T-cell (primary cell): ENCODE data around the gene TPH2. TPM values are rescaled to one million over a fixed set of nuclear protein-coding genes. Genes with fewer than 3 reads are reported as not detected.

ENCODE experiments used
- ATAC-seq, 4 experiments: fragments of 200-7000 bp in 3 of 4; fragments of 150-1000 bp in 1 of 4; cut with Tn5 transposase; replicated peaks in 1 of 4; 1 replicate in 3 of 4; 2 replicates in 1 of 4; pipeline ENCODE4 v1.10.0; 2021; ENCODE audit warnings: moderate library complexity in 3 of 4, mild to moderate bottlenecking in 2 of 4, moderate number of reproducible peaks in 1 of 4
- CTCF ChIA-PET, 2 donors: fragments of 300-600 bp; sonication (Branson Sonifier 250); formaldehyde crosslinking; loops; one replicate each; lab custom pipeline; 2022; ENCODE audit warnings: antibody characterized with exemption in 2 of 2; lab: Charles Lee
- POLR2A ChIA-PET, 2 donors: fragments of 300-600 bp; sonication (Branson Sonifier 250); formaldehyde crosslinking; loops; one replicate each; lab custom pipeline; 2022; ENCODE audit warnings: antibody characterized with exemption in 2 of 2; lab: Charles Lee
- DNase-seq, 35 experiments: peaks; one replicate each; pipeline versions ENCODE4 v3.0.0 to v3.0.0-alpha.2; 2013 to 2023
- H3K27ac ChIP-seq: one replicate; pipeline ENCODE4 v1.5.1; 2013; ENCODE audit warnings: low read length
- H3K27me3 ChIP-seq, 2 experiments: replicated peaks in 1 of 2; 1 replicate in 1 of 2; 2 replicates in 1 of 2; pipeline versions ENCODE4 v1.6.1 to v1.7.0; 2013; ENCODE audit warnings: low read length in 1 of 2, mixed read lengths in 1 of 2; ENCODE audit not compliant: control insufficient read depth in 2 of 2, insufficient read depth in 2 of 2; ENCODE audit errors: extremely low read depth in 1 of 2
- H3K36me3 ChIP-seq, 2 donors: 1 replicate in 1 of 2; 2 replicates in 1 of 2; pipeline versions ENCODE4 v1.6.1 to v1.7.0; 2013; ENCODE audit warnings: low read length in 1 of 2; ENCODE audit not compliant: control insufficient read depth in 2 of 2, insufficient read depth in 1 of 2; ENCODE audit errors: extremely low read depth in 1 of 2
- H3K4me1 ChIP-seq, 2 experiments: 1 replicate in 1 of 2; 2 replicates in 1 of 2; pipeline versions ENCODE4 v1.6.1 to v1.7.0; 2013; ENCODE audit warnings: low read length in 2 of 2, mixed read lengths in 1 of 2; ENCODE audit not compliant: insufficient read depth in 2 of 2, control insufficient read depth in 1 of 2; ENCODE audit errors: extremely low read depth in 1 of 2
- H3K4me3 ChIP-seq, 2 donors: 1 replicate in 1 of 2; 2 replicates in 1 of 2; pipeline versions ENCODE4 v1.5.1 to v1.7.0; 2013; ENCODE audit warnings: mild to moderate bottlenecking in 2 of 2, low read length in 1 of 2, moderate library complexity in 1 of 2; ENCODE audit not compliant: control insufficient read depth in 1 of 2; ENCODE audit errors: extremely low read depth in 1 of 2
- H3K9me3 ChIP-seq: 2 replicates; pipeline ENCODE4 v1.7.0; 2013
- H3K27ac Mint-ChIP-seq, 2 donors: one replicate each; pipeline ENCODE4 v1.8.0; 2020 to 2021; ENCODE audit warnings: mild to moderate bottlenecking in 2 of 2, mixed read lengths in 2 of 2
- H3K27me3 Mint-ChIP-seq, 2 donors: one replicate each; pipeline ENCODE4 v1.8.0; 2021 to 2022; ENCODE audit warnings: mixed read lengths in 2 of 2
- H3K36me3 Mint-ChIP-seq: one replicate; pipeline ENCODE4 v1.8.0; 2021; ENCODE audit warnings: mixed read lengths
- H3K4me1 Mint-ChIP-seq, 3 donors: one replicate each; pipeline ENCODE4 v1.8.0; 2020 to 2022; ENCODE audit warnings: mixed read lengths in 3 of 3, mild to moderate bottlenecking in 1 of 3
- H3K4me3 Mint-ChIP-seq, 3 donors: one replicate each; pipeline ENCODE4 v1.8.0; 2020 to 2022; ENCODE audit warnings: mild to moderate bottlenecking in 3 of 3, mixed read lengths in 3 of 3, moderate library complexity in 3 of 3
- H3K9me3 Mint-ChIP-seq, 3 donors: one replicate each; pipeline ENCODE4 v1.8.0; 2020 to 2022; ENCODE audit warnings: mixed read lengths in 3 of 3
- WGBS: methylation state at CpG from one replicate; pipeline ENCODE4 v1.1.5; 2013; ENCODE audit warnings: missing lambda C conversion rate; ENCODE audit not compliant: insufficient coverage; 5-methylcytosine and 5-hydroxymethylcytosine counted together
- total RNA-seq, 35 experiments: library from RNA in 6 of 35; stranded (reverse) in 6 of 35; fragments of 120-200 nt in 1 of 35; gene quantifications; one replicate each; pipeline versions ENCODE4 v1.2.1 to v1.2.4 and lab custom pipeline; 2013 to 2026

The TPH2 gene
- total RNA-seq, 5 donors from 2014 or later (not counting 1 experiment from before 2014, with no cell fraction given), result 0.15 to 0.23 TPM; not detected in 3

DNA sequence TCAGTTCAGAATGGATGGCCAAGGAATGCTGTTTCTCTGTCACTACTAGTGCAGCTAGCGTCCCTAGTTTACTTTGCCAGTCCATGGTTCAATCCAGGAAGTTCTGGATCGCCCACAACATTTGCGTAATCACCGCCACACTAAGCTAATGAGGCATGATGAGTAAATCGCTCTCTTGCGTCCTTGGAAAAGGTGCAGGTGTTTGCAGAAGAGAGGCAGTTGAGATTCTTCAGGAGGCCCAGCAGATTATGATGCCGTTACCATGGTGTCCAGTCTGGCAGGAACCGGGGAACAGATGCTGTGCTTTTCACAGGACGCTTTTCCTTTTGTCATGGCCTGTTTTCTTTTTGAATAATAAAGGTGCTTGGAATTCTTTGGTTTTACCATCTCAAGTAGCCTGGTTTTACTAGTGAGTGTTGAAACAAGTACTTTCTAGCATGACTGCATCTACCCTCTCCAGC is 9.0 kb downstream of the TPH2 start:
- Mint-ChIP-seq H3K4me3 (no peak overlapping the region), H3K9me3 (no peaks in the 10 kb centered on the region), H3K27ac (no peak overlapping the region), H3K36me3 (no peaks in the 10 kb centered on the region), H3K4me1 (no peaks in the 10 kb centered on the region), H3K27me3 (peaks cover 22 to 39% of the 10 kb centered on the region in 2 donors)
- no peaks in the 10 kb centered on the region for H3K36me3 ChIP-seq
- H3K4me3 ChIP-seq, result no peak overlapping the region
- DNase-seq (no peak), ATAC-seq (no peak)
- no peaks in the 10 kb centered on the region for H3K4me1 ChIP-seq
- ChIA-PET POLR2A (no interaction called here), CTCF (no interaction called here)
- H3K27me3 ChIP-seq, result peaks cover 3 to 6% of the 10 kb centered on the region in 2 experiments
- H3K9me3 ChIP-seq, result no peaks in the 10 kb centered on the region
- WGBS, result 19% methylated on average over 9 of the region's 9 CpGs
- H3K27ac ChIP-seq, result no peak overlapping the region

DNA sequence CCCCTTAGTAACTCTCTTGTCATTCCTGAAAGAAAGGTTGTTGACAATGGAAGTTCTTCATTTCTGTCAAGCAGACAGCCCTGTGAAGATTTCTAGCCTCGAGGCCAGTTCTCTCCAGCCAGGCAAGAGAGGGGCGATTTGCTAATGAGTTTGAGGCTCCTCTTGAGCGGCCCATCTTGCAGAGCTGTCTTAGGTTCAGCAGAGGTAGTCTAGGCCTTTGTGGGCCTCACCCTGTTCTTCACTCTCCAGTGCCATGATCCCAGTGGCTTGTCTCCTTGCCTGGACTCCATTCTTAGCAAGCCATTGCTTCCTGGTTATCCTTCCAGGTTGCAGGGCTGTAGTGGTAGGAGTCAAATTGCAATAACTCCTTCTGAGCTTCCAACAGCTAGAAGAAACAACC is 9.7 kb downstream of the TPH2 start:
- ChIA-PET CTCF (no interaction called here), POLR2A (no interaction called here)
- Mint-ChIP-seq H3K4me1 (no peaks in the 10 kb centered on the region), H3K4me3 (no peak overlapping the region), H3K27me3 (peaks cover 25 to 37% of the 10 kb centered on the region in 2 donors), H3K27ac (no peak overlapping the region), H3K9me3 (no peaks in the 10 kb centered on the region), H3K36me3 (no peaks in the 10 kb centered on the region)
- WGBS, result 61% methylated on average over 3 of the region's 3 CpGs
- no peak for DNase-seq
- H3K36me3 ChIP-seq, result no peaks in the 10 kb centered on the region
- H3K9me3 ChIP-seq, result no peaks in the 10 kb centered on the region
- peaks cover 3 to 6% of the 10 kb centered on the region in 2 experiments for H3K27me3 ChIP-seq
- no peak overlapping the region for H3K27ac ChIP-seq
- H3K4me3 ChIP-seq, result no peak overlapping the region
- ATAC-seq, result no peak
- H3K4me1 ChIP-seq, result no peaks in the 10 kb centered on the region

DNA sequence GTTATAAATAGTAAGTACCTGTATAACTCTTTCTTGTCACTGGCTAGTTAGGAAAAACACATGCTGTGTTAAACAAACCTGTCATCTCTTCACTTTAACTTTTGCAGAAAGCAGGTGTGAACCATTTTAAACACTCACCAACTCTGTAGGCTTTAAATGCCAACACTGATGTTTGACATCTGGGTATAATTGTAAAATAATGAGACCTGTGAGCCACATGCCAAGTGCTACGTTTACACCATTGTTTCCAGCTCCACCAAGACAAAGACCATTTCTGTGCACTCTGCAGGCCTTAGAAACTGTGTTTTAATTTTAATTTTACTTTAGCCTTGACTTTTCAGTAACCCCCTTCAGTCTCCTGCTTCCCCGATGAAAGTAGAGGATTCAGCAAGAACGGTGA is 11.0 kb downstream of the TPH2 start:
- ChIA-PET POLR2A (no interaction called here), CTCF (no interaction called here)
- no peaks in the 10 kb centered on the region for H3K9me3 Mint-ChIP-seq
- peaks cover 21 to 32% of the 10 kb centered on the region in 2 donors for H3K27me3 Mint-ChIP-seq
- no peak overlapping the region for H3K27ac Mint-ChIP-seq
- H3K4me1 ChIP-seq, result no peaks in the 10 kb centered on the region
- no peak overlapping the region for H3K4me3 Mint-ChIP-seq
- no peaks in the 10 kb centered on the region for H3K36me3 ChIP-seq
- H3K9me3 ChIP-seq, result no peaks in the 10 kb centered on the region
- H3K27ac ChIP-seq, result no peak overlapping the region
- WGBS, result no CpG with 5 or more reads among the region's 3 CpGs
- H3K36me3 Mint-ChIP-seq, result no peaks in the 10 kb centered on the region
- ATAC-seq (no peak), DNase-seq (no peak)
- no peak overlapping the region for H3K4me3 ChIP-seq
- no peaks in the 10 kb centered on the region for H3K4me1 Mint-ChIP-seq
- peaks cover 3 to 6% of the 10 kb centered on the region in 2 experiments for H3K27me3 ChIP-seq

DNA sequence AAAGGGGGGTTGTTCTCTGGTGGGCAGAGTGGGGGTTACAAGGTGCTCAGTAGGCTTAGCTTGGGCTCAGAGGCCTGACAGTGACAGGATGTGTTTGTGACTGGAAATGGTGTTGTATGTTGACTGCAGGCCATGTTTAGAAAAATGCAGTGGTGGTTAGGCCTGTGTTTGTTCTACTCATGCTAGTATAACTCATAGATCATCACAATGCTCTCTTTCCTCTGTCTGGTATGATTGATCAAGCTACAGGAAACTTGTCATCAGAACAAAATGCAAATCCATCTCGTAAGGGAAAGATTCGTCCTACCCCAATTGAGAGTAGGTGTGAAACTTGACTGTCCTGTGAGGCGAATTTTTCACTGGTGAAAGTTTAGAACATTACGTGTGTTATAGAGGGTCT is 11.8 kb downstream of the TPH2 start:
- H3K27ac Mint-ChIP-seq, result no peak overlapping the region
- no peak overlapping the region for H3K4me3 Mint-ChIP-seq
- DNase-seq (no peak), ATAC-seq (no peak)
- no peaks in the 10 kb centered on the region for H3K4me1 Mint-ChIP-seq
- Histone ChIP-seq H3K4me3 (no peak overlapping the region), H3K9me3 (no peaks in the 10 kb centered on the region), H3K27me3 (peaks cover 3 to 6% of the 10 kb centered on the region in 2 experiments), H3K4me1 (no peaks in the 10 kb centered on the region), H3K27ac (no peak overlapping the region), H3K36me3 (no peaks in the 10 kb centered on the region)
- WGBS, result 70% methylated on average over 2 of the region's 4 CpGs
- ChIA-PET CTCF (no interaction called here), POLR2A (no interaction called here)
- H3K27me3 Mint-ChIP-seq, result peaks cover 18 to 24% of the 10 kb centered on the region in 2 donors
- no peaks in the 10 kb centered on the region for H3K9me3 Mint-ChIP-seq
- no peaks in the 10 kb centered on the region for H3K36me3 Mint-ChIP-seq

DNA sequence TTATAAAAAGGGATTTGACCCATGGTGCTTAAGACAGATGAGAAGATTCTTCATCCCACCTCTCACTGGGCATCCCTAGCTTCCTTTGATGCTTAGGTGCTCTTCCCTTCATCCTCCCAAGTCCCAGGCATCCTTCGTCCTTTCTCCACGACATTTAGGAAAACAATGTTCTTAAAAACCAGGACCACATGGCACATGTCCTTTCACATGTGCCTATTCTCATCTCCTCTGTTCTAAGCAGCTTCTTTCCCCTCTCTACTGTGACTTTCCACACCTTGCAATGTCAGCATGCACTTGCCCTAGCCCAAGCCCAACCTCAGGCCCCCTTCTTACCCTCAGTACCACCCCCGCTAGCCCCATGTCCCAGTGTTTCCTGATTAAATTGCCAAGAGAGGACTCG is 12.2 kb downstream of the TPH2 start:
- Histone ChIP-seq H3K36me3 (no peaks in the 10 kb centered on the region), H3K9me3 (no peaks in the 10 kb centered on the region), H3K4me1 (no peaks in the 10 kb centered on the region), H3K27me3 (peaks cover 2 to 6% of the 10 kb centered on the region in 2 experiments), H3K4me3 (no peak overlapping the region), H3K27ac (no peak overlapping the region)
- Mint-ChIP-seq H3K36me3 (no peaks in the 10 kb centered on the region), H3K27ac (no peak overlapping the region), H3K4me1 (no peaks in the 10 kb centered on the region), H3K9me3 (no peaks in the 10 kb centered on the region), H3K27me3 (peaks cover 18 to 23% of the 10 kb centered on the region in 2 donors), H3K4me3 (no peak overlapping the region)
- 100% methylated on average over 2 of the region's 4 CpGs for WGBS
- POLR2A ChIA-PET, result no interaction called here
- CTCF ChIA-PET, result no interaction called here
- DNase-seq (no peak), ATAC-seq (no peak)

DNA sequence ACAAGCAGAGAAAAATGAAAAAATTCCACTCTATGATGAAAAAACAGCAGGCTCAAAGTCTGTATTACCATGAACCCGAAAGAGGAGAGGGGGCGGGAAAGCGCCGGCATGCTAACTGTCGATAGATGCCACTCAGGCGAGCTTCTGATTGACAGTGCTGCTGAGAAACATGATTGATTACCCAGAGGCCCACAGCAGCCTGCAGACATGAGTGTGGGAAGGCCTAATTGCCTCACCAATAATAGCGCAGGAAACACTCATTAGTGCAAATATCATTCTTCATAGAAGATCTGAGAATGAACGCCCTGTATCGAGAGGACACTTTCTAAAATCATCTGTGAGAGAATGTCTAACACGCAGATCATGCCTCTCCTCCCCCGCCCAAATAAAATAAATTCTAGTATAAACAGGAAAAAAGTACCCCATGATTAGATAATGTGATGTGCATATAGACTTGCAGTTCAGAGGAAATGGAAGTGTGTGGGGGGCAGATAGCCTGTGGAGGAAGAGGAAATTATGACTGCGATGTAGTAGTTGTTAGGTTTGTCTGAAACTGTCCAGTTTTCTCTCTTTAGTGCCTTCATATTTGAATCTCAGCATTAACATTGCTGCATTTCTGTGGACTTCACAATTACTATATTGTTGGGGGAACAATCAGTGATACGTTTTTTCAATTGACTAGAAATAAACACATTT is 15.6 kb downstream of the TPH2 start:
- Histone ChIP-seq H3K36me3 (no peaks in the 10 kb centered on the region), H3K27ac (no peak overlapping the region), H3K4me1 (no peaks in the 10 kb centered on the region), H3K9me3 (no peaks in the 10 kb centered on the region), H3K27me3 (no peaks in the 10 kb centered on the region), H3K4me3 (no peak overlapping the region)
- DNase-seq (no peak), ATAC-seq (no peak)
- POLR2A ChIA-PET, result no interaction called here
- WGBS, result 78% methylated on average over 8 of the region's 13 CpGs
- H3K4me3 Mint-ChIP-seq, result no peak overlapping the region
- peaks cover 13 to 23% of the 10 kb centered on the region in 2 donors for H3K27me3 Mint-ChIP-seq
- H3K36me3 Mint-ChIP-seq, result no peaks in the 10 kb centered on the region
- no peaks in the 10 kb centered on the region for H3K9me3 Mint-ChIP-seq
- CTCF ChIA-PET, result no interaction called here
- H3K27ac Mint-ChIP-seq, result no peak overlapping the region
- H3K4me1 Mint-ChIP-seq, result no peaks in the 10 kb centered on the region
